ENCODE results near the gene TSPY1.
"Not testable (repeated sequence)": the region's sequence is repeated elsewhere in the genome, so short reads cannot be mapped to it uniquely, and the experiment has no call there.

TSPY1 gene

GRCh38 chrY:9466655-9467054, at the start of gene TSPY1:
TSPY1 (plus strand) TSS chrY:9466955; CDS start chrY:9467001, 46 bp downstream.
- H3K4me3 ChIP-seq (ENCODE audit: low read length); DNase-seq (ENCODE audit: low read depth): not testable (repeated sequence)

- DNase-seq (ENCODE audit: low read depth) = not testable (repeated sequence)
Observed at GRCh38 chrY:9486967-9487366, 20.2 kb downstream of the TSPY1 start, which contains the start of gene TSPY9. TSPY9 (plus strand) TSS chrY:9487267; CDS start chrY:9487313, 46 bp downstream.

GRCh38 chrY:9504396-9504795, 37.6 kb downstream of the TSPY1 start:
- not testable (repeated sequence) for DNase-seq (ENCODE audit: low read depth); H3K4me3 ChIP-seq (ENCODE audit: low read length)

More at GRCh38 chrY:9486967-9487366, 20.2 kb downstream of the TSPY1 start, which contains the start of gene TSPY9:
- not testable (repeated sequence) for H3K4me3 ChIP-seq (ENCODE audit: low read length)

- not testable (repeated sequence) for DNase-seq (ENCODE audit: low read depth); H3K4me3 ChIP-seq (ENCODE audit: low read length)
Observed at GRCh38 chrY:9516287-9516686, 49.5 kb downstream of the TSPY1 start.

Data from AG10803 (cell line).